Neuronal stem cell (in vitro differentiated cells): ENCODE results near the gene FBXW11.
"Not testable (repeated sequence)": the region's sequence is repeated elsewhere in the genome, so short reads cannot be mapped to it uniquely, and the experiment has no call there.

Experiments used
- DNase-seq: peaks from one replicate; pipeline ENCODE4 v3.0.0-alpha.2; 2013; ENCODE audit warnings: low spot score
- H2AFZ ChIP-seq: one replicate; pipeline ENCODE4 v1.6.1; 2013; ENCODE audit warnings: mild to moderate bottlenecking, low read length, inconsistent platforms
- H2AK5ac ChIP-seq: 2 replicates; pipeline ENCODE4 v1.6.1; 2013; ENCODE audit warnings: low read depth, mild to moderate bottlenecking, inconsistent platforms, low read length, moderate library complexity, mixed read lengths
- H2BK120ac ChIP-seq: 2 replicates; pipeline ENCODE4 v1.6.1; 2013; ENCODE audit warnings: low read depth, mild to moderate bottlenecking, inconsistent platforms, low read length, moderate library complexity, mixed read lengths
- H2BK12ac ChIP-seq: one replicate; pipeline ENCODE4 v1.6.1; 2013; ENCODE audit warnings: low read length, inconsistent platforms
- H2BK15ac ChIP-seq: 2 replicates; pipeline ENCODE4 v1.6.1; 2013; ENCODE audit warnings: mild to moderate bottlenecking, low read length, inconsistent platforms, mixed read lengths
- H2BK5ac ChIP-seq: one replicate; pipeline ENCODE4 v1.6.1; 2013; ENCODE audit warnings: inconsistent platforms, mild to moderate bottlenecking, low read length, moderate library complexity
- H3K14ac ChIP-seq: one replicate; pipeline ENCODE4 v1.6.1; 2013; ENCODE audit warnings: low read length, inconsistent platforms
- H3K18ac ChIP-seq: 2 replicates; pipeline ENCODE4 v1.6.1; 2013; ENCODE audit warnings: low read length, inconsistent platforms
- H3K23ac ChIP-seq: 2 replicates; pipeline ENCODE4 v1.6.1; 2013; ENCODE audit warnings: low read depth, mild to moderate bottlenecking, mixed read lengths, low read length, inconsistent platforms; ENCODE audit not compliant: poor library complexity
- H3K27ac ChIP-seq: replicated peaks from 3 replicates; pipeline ENCODE4 v1.5.1; 2013; ENCODE audit warnings: low read length, inconsistent platforms
- H3K27me3 ChIP-seq, 3 experiments: 2 replicates each; pipeline ENCODE4 v1.6.1; 2013; ENCODE audit warnings: low read length in 3 of 3, mild to moderate bottlenecking in 2 of 3, inconsistent platforms in 1 of 3, low read depth in 1 of 3, mixed read lengths in 1 of 3, moderate library complexity in 1 of 3; ENCODE audit not compliant: control insufficient read depth in 3 of 3, insufficient read depth in 3 of 3
- H3K36me3 ChIP-seq, 2 donors: replicated peaks in 1 of 2; 2 replicates each; pipeline ENCODE4 v1.6.1; 2013; ENCODE audit warnings: low read length in 2 of 2; ENCODE audit not compliant: control insufficient read depth in 2 of 2, insufficient read depth in 2 of 2
- H3K4ac ChIP-seq: 2 replicates; pipeline ENCODE4 v1.6.1; 2013; ENCODE audit warnings: inconsistent platforms, mild to moderate bottlenecking, low read length, moderate library complexity
- H3K4me1 ChIP-seq, 2 donors: 1 replicate in 1 of 2; 2 replicates in 1 of 2; pipeline ENCODE4 v1.6.1; 2013; ENCODE audit warnings: low read length in 2 of 2, low read depth in 1 of 2; ENCODE audit not compliant: control insufficient read depth in 2 of 2, insufficient read depth in 1 of 2
- H3K4me2 ChIP-seq: one replicate; pipeline ENCODE4 v1.6.1; 2013; ENCODE audit warnings: mild to moderate bottlenecking, low read length, inconsistent platforms; ENCODE audit not compliant: insufficient read depth, poor library complexity, severe bottlenecking
- H3K4me3 ChIP-seq, 2 donors: 2 replicates each; pipeline ENCODE4 v1.5.1; 2013; ENCODE audit warnings: low read length in 2 of 2, mild to moderate bottlenecking in 2 of 2, inconsistent platforms in 1 of 2, moderate library complexity in 1 of 2
- H3K79me1 ChIP-seq: one replicate; pipeline ENCODE4 v1.6.1; 2013; ENCODE audit warnings: low read depth, mild to moderate bottlenecking, inconsistent platforms, low read length, moderate library complexity
- H3K9ac ChIP-seq: one replicate; pipeline ENCODE4 v1.6.1; 2013; ENCODE audit warnings: mild to moderate bottlenecking, low read depth, low read length, inconsistent platforms; ENCODE audit not compliant: poor library complexity
- H3K9me3 ChIP-seq, 2 donors: replicated peaks in 1 of 2; 2 replicates each; pipeline versions ENCODE3 to v1.6.1; 2013; ENCODE audit warnings: low read length in 2 of 2, mild to moderate bottlenecking in 2 of 2, inconsistent platforms in 1 of 2, low read depth in 1 of 2, mixed read lengths in 1 of 2, moderate library complexity in 1 of 2; ENCODE audit not compliant: control insufficient read depth in 2 of 2, insufficient read depth in 1 of 2
- H4K8ac ChIP-seq: one replicate; pipeline ENCODE4 v1.6.1; 2013; ENCODE audit warnings: low read depth, mild to moderate bottlenecking, inconsistent platforms, low read length, moderate library complexity
- H4K91ac ChIP-seq: one replicate; pipeline ENCODE4 v1.6.1; 2013; ENCODE audit warnings: low read length, low read depth, mild to moderate bottlenecking, inconsistent platforms; ENCODE audit not compliant: poor library complexity
- WGBS, 2 donors: extraction: QIAGEN DNeasy Blood & Tissue Kit; methylation state at CpG; one replicate each; pipeline ENCODE4 v1.1.7; 2013; ENCODE audit warnings: missing lambda C conversion rate in 2 of 2, mixed read lengths in 1 of 2; ENCODE audit not compliant: insufficient read length in 2 of 2, insufficient replicate concordance in 1 of 2; ENCODE audit errors: extremely low coverage in 2 of 2; 5-methylcytosine and 5-hydroxymethylcytosine counted together

Gene FBXW11

DNA sequence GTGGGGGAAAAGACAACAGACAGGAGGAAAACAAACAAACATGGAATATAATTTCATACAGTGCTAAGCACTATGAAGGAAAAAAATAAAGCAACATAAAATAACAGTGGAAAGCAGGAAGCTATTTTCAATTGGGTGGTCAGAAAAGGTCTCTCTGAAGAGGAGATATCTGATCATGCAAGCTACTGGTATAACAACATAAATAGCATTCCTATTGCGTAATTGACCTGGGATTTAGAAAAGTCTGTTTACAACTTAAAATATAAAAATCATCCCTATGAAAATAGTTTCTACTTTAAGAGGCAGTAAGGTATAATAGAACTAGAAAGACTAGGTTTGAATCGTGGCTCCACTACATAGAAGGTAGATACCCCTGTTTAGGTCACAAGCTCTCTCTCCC, 61.4 kb downstream of the FBXW11 start:
- no peak overlapping the region for H4K91ac ChIP-seq
- no peak overlapping the region for H3K4ac ChIP-seq
- no peak overlapping the region for H3K14ac ChIP-seq
- H2BK120ac ChIP-seq: no peak overlapping the region
- WGBS, 2 donors: no CpG with 5 or more reads among the region's 2 CpGs
- H3K27me3 ChIP-seq: no peaks in the 10 kb centered on the region
- no peak overlapping the region for H3K18ac ChIP-seq
- no peak overlapping the region for H3K23ac ChIP-seq
- H3K79me1 ChIP-seq: peaks cover 6% of the 10 kb centered on the region
- no peaks in the 10 kb centered on the region for H3K9me3 ChIP-seq
- no peak overlapping the region for H2BK15ac ChIP-seq
- H2AFZ ChIP-seq: no peak overlapping the region
- H3K36me3 ChIP-seq: no peaks in the 10 kb centered on the region
- no peak overlapping the region for H2BK12ac ChIP-seq
- no peak overlapping the region for H3K27ac ChIP-seq
- H3K4me3 ChIP-seq: no peak overlapping the region
- DNase-seq: no peak
- no peaks in the 10 kb centered on the region for H3K4me1 ChIP-seq
- no peak overlapping the region for H3K9ac ChIP-seq
- H3K4me2 ChIP-seq: no peak overlapping the region
- no peak overlapping the region for H4K8ac ChIP-seq
- no peak overlapping the region for H2BK5ac ChIP-seq
- no peak overlapping the region for H2AK5ac ChIP-seq

DNA sequence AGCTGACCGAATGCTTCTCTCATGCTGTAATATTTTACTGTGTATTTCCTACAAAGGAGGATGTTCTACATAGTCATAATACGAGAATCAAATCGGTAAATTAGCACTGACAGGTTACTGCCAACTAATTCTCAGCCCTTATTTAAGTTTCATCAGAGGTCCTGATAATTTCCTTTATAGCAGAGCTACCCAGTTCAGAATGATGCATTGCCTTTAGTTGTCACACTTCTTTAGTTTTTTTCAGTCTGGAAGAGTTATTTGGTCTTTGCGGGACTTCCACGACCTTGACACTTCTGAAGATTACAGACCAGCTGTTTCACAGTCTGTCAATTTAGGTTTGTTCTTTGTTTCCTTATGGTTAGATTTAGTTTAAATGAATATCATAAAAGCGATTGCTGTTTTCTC, 64.3 kb downstream of the FBXW11 start:
- not testable (repeated sequence) for H2BK15ac ChIP-seq, H3K27ac ChIP-seq, H3K14ac ChIP-seq, H3K27me3 ChIP-seq, H2BK12ac ChIP-seq, H3K18ac ChIP-seq, H3K4me3 ChIP-seq, H3K4ac ChIP-seq, H3K4me1 ChIP-seq, H4K91ac ChIP-seq, H3K9ac ChIP-seq, H2AFZ ChIP-seq, DNase-seq, H4K8ac ChIP-seq, H2AK5ac ChIP-seq, H3K23ac ChIP-seq, H3K36me3 ChIP-seq, H3K4me2 ChIP-seq, H2BK120ac ChIP-seq, H2BK5ac ChIP-seq, H3K79me1 ChIP-seq, H3K9me3 ChIP-seq
- WGBS, 2 donors: no CpG with 5 or more reads among the region's 6 CpGs

DNA sequence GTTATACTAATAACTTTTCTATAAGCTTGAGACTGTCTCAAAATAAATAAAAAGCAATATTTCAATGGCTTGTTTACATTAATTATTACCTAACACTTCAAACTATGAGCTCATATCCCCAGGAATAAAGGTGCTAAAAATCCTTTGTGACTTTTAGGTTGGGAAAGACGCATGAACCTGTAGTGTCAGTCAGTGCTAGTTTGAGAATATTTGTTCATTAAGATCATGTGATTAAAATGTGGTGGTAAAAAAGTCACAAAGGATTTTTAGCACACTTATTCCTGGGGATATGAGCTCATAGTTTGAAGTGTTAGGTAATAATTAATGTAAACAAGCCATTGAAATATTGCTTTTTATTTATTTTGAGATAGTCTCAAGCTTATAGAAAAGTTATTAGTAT, 64.8 kb downstream of the FBXW11 start:
- not testable (repeated sequence) for DNase-seq, H3K27ac ChIP-seq, H3K23ac ChIP-seq, H3K9ac ChIP-seq, H4K8ac ChIP-seq, H3K27me3 ChIP-seq, H3K4me3 ChIP-seq, H2AFZ ChIP-seq, H3K4me1 ChIP-seq, H3K18ac ChIP-seq, H2BK12ac ChIP-seq, H2BK5ac ChIP-seq, H3K4me2 ChIP-seq, H3K9me3 ChIP-seq, H2BK15ac ChIP-seq, H3K79me1 ChIP-seq, H4K91ac ChIP-seq, H3K14ac ChIP-seq, H2AK5ac ChIP-seq, H3K4ac ChIP-seq, H2BK120ac ChIP-seq, H3K36me3 ChIP-seq
- no CpG with 5 or more reads among the region's 1 CpG for WGBS, 2 donors

DNA sequence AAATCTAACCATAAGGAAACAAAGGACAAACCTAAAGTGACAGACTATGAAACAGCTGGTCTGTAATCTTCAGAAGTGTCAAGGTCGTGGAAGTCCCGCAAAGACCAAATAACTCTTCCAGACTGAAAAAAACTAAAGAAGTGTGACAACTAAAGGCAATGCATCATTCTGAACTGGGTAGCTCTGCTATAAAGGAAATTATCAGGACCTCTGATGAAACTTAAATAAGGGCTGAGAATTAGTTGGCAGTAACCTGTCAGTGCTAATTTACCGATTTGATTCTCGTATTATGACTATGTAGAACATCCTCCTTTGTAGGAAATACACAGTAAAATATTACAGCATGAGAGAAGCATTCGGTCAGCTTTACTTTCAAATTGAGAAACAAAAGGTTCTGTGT, 65.2 kb downstream of the FBXW11 start:
- WGBS, 2 donors: no CpG with 5 or more reads among the region's 5 CpGs

More for the DNA sequence above, 65.2 kb downstream of the FBXW11 start:
- not testable (repeated sequence) for H3K4ac ChIP-seq, H2AK5ac ChIP-seq, H3K79me1 ChIP-seq, H3K4me3 ChIP-seq, H2BK120ac ChIP-seq, H2BK5ac ChIP-seq, H3K4me2 ChIP-seq, H3K14ac ChIP-seq, DNase-seq, H2AFZ ChIP-seq, H3K23ac ChIP-seq, H3K9ac ChIP-seq, H3K36me3 ChIP-seq, H2BK15ac ChIP-seq, H3K4me1 ChIP-seq, H3K27ac ChIP-seq, H2BK12ac ChIP-seq, H3K27me3 ChIP-seq, H3K9me3 ChIP-seq, H3K18ac ChIP-seq, H4K91ac ChIP-seq, H4K8ac ChIP-seq
